Loucy (cell line): ENCODE measurements around the gene MRGPRE.
A peak's percentile ranks its signal among the peaks of the same experiment; 100 is the strongest.

Source experiments
- H2AFZ ChIP-seq: fragments of 200-600 bp; sonication (generic); 2 replicates; pipeline ENCODE4 v1.6.0; 2016; ENCODE audit warnings: antibody characterized with exemption, mild to moderate bottlenecking, low read length, moderate library complexity
- H3F3A ChIP-seq: fragments of 200-600 bp; 2 replicates; pipeline ENCODE4 v1.6.0; 2016; ENCODE audit warnings: antibody characterized with exemption, low read depth, mild to moderate bottlenecking
- H3K27me3 ChIP-seq: fragments of 200-600 bp; sonication (generic); 2 replicates; pipeline ENCODE4 v1.6.1; 2014; ENCODE audit warnings: low read length, mild to moderate bottlenecking; ENCODE audit not compliant: insufficient read depth, poor library complexity, severe bottlenecking
- H3K36me3 ChIP-seq: fragments of 200-600 bp; sonication (generic); 2 replicates; pipeline ENCODE4 v1.6.1; 2016; ENCODE audit warnings: low read length; ENCODE audit not compliant: insufficient read depth
- H3K4me1 ChIP-seq: fragments of 200-600 bp; sonication (generic); 2 replicates; pipeline ENCODE4 v1.5.1; 2014; ENCODE audit warnings: low read length, mild to moderate bottlenecking; ENCODE audit not compliant: insufficient read depth, poor library complexity, severe bottlenecking
- H3K4me2 ChIP-seq: fragments of 200-600 bp; sonication (generic); 2 replicates; pipeline ENCODE4 v1.6.0; 2014; ENCODE audit warnings: antibody characterized with exemption, low read length, low read depth, mild to moderate bottlenecking; ENCODE audit not compliant: poor library complexity, severe bottlenecking
- H3K4me3 ChIP-seq: fragments of 200-600 bp; sonication (generic); 2 replicates; pipeline ENCODE4 v1.5.1; 2014; ENCODE audit warnings: low read length, mild to moderate bottlenecking, mixed read lengths; ENCODE audit not compliant: poor library complexity, severe bottlenecking
- H3K79me2 ChIP-seq: fragments of 200-600 bp; sonication (generic); 2 replicates; pipeline ENCODE4 v1.6.1; 2014; ENCODE audit warnings: low read length; ENCODE audit not compliant: insufficient read depth
- H3K9ac ChIP-seq: fragments of 200-600 bp; sonication (generic); 2 replicates; pipeline ENCODE4 v1.6.0; 2014; ENCODE audit warnings: mild to moderate bottlenecking, low read depth, low read length, moderate library complexity; ENCODE audit not compliant: poor library complexity, severe bottlenecking
- H3K9me2 ChIP-seq: fragments of 200-600 bp; sonication (generic); replicated peaks from 2 replicates; pipeline ENCODE4 v1.6.1; 2016; ENCODE audit warnings: low read depth, low read length, mixed read lengths
- H3K9me3 ChIP-seq: fragments of 200-600 bp; sonication (generic); 2 replicates; pipeline ENCODE4 v1.6.1; 2014; ENCODE audit warnings: mild to moderate bottlenecking, antibody characterized with exemption, low read length, low read depth; ENCODE audit not compliant: insufficient read depth
- H4K20me1 ChIP-seq: fragments of 200-600 bp; sonication (generic); 2 replicates; pipeline ENCODE4 v1.6.0; 2014; ENCODE audit warnings: antibody characterized with exemption, low read length, mild to moderate bottlenecking; ENCODE audit not compliant: insufficient read depth, poor library complexity, severe bottlenecking
- CTCF ChIP-seq: fragments of 200-600 bp; sonication (generic); conservative IDR thresholded peaks from 2 replicates; pipeline ENCODE4 v1.5.1; 2014; ENCODE audit warnings: mild to moderate bottlenecking, antibody characterized with exemption, low read length
- EZH2phosphoT487 ChIP-seq: fragments of 200-600 bp; IDR thresholded peaks from 2 replicates; pipeline ENCODE4 v1.6.1; 2018; ENCODE audit warnings: antibody characterized with exemption, mild to moderate bottlenecking, moderate library complexity, borderline replicate concordance

Gene MRGPRE

GRCh38 chr11:3222003-3222855 lies 10.0 kb downstream of the MRGPRE start:
- Histone ChIP-seq H3K79me2 (no peaks in the 10 kb centered on the region), H3K9ac (peak overlapping the region; percentile 67), H2AFZ (0 out of 2 replicates have a peak overlapping the region, but pooled peaks have one; percentile 11), H3K9me3 (no peaks in the 10 kb centered on the region), H3K9me2 (no peaks in the 10 kb centered on the region), H3K36me3 (no peaks in the 10 kb centered on the region), H3K4me1 (peaks cover 55% of the 10 kb centered on the region), H3K4me2 (peak overlapping the region; percentile 59), H3K4me3 (peak overlapping the region; percentile 38), H4K20me1 (no peaks in the 10 kb centered on the region), H3K27me3 (no peaks in the 10 kb centered on the region), H3F3A (no peaks in the 10 kb centered on the region)
- no peak for TF ChIP-seq CTCF

- no peaks in the 10 kb centered on the region for H3K27me3 ChIP-seq
- peak overlapping the region; percentile 67 for H3K9ac ChIP-seq
- no peaks in the 10 kb centered on the region for H3K9me3 ChIP-seq
- no peaks in the 10 kb centered on the region for H3K36me3 ChIP-seq
- peaks cover 60% of the 10 kb centered on the region for H3K4me1 ChIP-seq
- no peak overlapping the region for H3K4me2 ChIP-seq
- no peaks in the 10 kb centered on the region for H3F3A ChIP-seq
- no peak overlapping the region for H2AFZ ChIP-seq
- H3K9me2 ChIP-seq: no peaks in the 10 kb centered on the region
- no peak for TF ChIP-seq EZH2phosphoT487
- no peak for TF ChIP-seq CTCF
- H4K20me1 ChIP-seq: no peaks in the 10 kb centered on the region
- H3K79me2 ChIP-seq: no peaks in the 10 kb centered on the region
- H3K4me3 ChIP-seq: no peak overlapping the region
Measured at GRCh38 chr11:3221408-3222002, 10.7 kb downstream of the MRGPRE start.

- H3K9ac ChIP-seq: no peak overlapping the region
- no peaks in the 10 kb centered on the region for H3K27me3 ChIP-seq
- no peaks in the 10 kb centered on the region for H3K36me3 ChIP-seq
- TF ChIP-seq EZH2phosphoT487 (no peak), CTCF (no peak; the same call in 1 of the 2 replicates)
- no peaks in the 10 kb centered on the region for H3K9me2 ChIP-seq
- H3K79me2 ChIP-seq: no peaks in the 10 kb centered on the region
- no peaks in the 10 kb centered on the region for H3F3A ChIP-seq
- H3K4me3 ChIP-seq: no peak overlapping the region
- H4K20me1 ChIP-seq: no peaks in the 10 kb centered on the region
- H3K4me2 ChIP-seq: no peak overlapping the region
- peaks cover 68% of the 10 kb centered on the region for H3K4me1 ChIP-seq
- no peak overlapping the region for H2AFZ ChIP-seq
- no peaks in the 10 kb centered on the region for H3K9me3 ChIP-seq
Measured at GRCh38 chr11:3220521-3221407, 11.5 kb downstream of the MRGPRE start.
